Activated B cell treated with CpG ODN at 0.5 μM for 24 hours (primary cell): ENCODE results near the gene HRC. TPM values are rescaled to one million over a fixed set of nuclear protein-coding genes. Genes with fewer than 3 reads are reported as not detected.
"Not testable (repeated sequence)": the region's sequence is repeated elsewhere in the genome, so short reads cannot be mapped to it uniquely, and the experiment has no call there.

Experiments
- ATAC-seq: fragments of 200-7000 bp; cut with Tn5 transposase; one replicate; pipeline ENCODE4 v1.10.0; 2021; ENCODE audit warnings: low read depth, mild to moderate bottlenecking, moderate library complexity
- CTCF ChIA-PET: fragments of 350-600 bp; sonication (Branson Sonifier 250); formaldehyde crosslinking; loops from one replicate; lab custom pipeline; 2021; ENCODE audit warnings: antibody characterized with exemption; lab: Charles Lee
- POLR2A ChIA-PET: fragments of 350-600 bp; sonication (Branson Sonifier 250); formaldehyde crosslinking; loops from one replicate; lab custom pipeline; 2021; ENCODE audit warnings: antibody characterized with exemption; lab: Charles Lee
- DNase-seq: peaks from one replicate; pipeline ENCODE4 v3.0.0; 2022
- H3K27ac Mint-ChIP-seq: one replicate; pipeline ENCODE4 v1.8.0; 2020; ENCODE audit warnings: mixed read lengths
- H3K27me3 Mint-ChIP-seq: one replicate; pipeline ENCODE4 v1.8.0; 2021; ENCODE audit warnings: mixed read lengths
- H3K36me3 Mint-ChIP-seq: one replicate; pipeline ENCODE4 v1.8.0; 2021; ENCODE audit warnings: low read depth, mixed read lengths
- H3K4me1 Mint-ChIP-seq: one replicate; pipeline ENCODE4 v1.8.0; 2021; ENCODE audit warnings: mixed read lengths
- H3K4me3 Mint-ChIP-seq: one replicate; pipeline ENCODE4 v1.8.0; 2020; ENCODE audit warnings: mild to moderate bottlenecking, mixed read lengths
- H3K9me3 Mint-ChIP-seq: one replicate; pipeline ENCODE4 v1.8.0; 2020; ENCODE audit warnings: mixed read lengths
- CTCF ChIP-seq: fragments of 200-600 bp; IDR thresholded peaks from one replicate; pipeline ENCODE4 v1.8.0; 2022; ENCODE audit warnings: antibody characterized with exemption, mild to moderate bottlenecking
- intact Hi-C: fragments of 100-400 bp; cut with micrococcal nuclease; formaldehyde crosslinking; loops from one replicate; pipeline ENCODE4 v1.15.1; 2024
- total RNA-seq: library from RNA; stranded (reverse); gene quantifications from 2 replicates; pipeline ENCODE4 v1.2.3, GENCODE V29; 2022

Gene HRC
- total RNA-seq, 1 donor from 2014 or later = not detected

DNA sequence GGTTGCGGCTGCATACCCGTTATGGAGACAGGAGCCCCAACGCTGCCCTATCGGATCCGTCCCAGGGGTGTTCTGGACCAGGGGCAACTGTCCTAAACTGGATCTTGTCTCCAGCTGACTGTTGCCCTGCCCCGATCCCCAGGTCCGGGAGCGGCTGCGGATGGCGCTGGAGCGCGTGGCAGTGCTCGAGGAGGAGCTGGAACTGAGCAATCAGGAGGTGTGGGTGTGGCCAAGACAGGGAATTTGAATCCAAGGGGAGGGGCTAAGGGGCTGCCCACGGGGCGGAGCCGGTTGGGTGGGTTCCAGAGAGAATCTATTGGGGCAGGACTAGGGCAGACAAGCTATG, 26.0 kb downstream of the HRC start:
- H3K27me3 Mint-ChIP-seq = peaks cover 12% of the 10 kb centered on the region
- ChIA-PET POLR2A (interaction anchor here (0.6 to 1.7 kb wide), 2 partner anchors 21 to 461 kb away, joined by 5 to 6 read pairs; no protein-coding TSS in a partner anchor), CTCF (interaction anchor here (1.4 to 1.8 kb wide), 2 partner anchors 15 to 31 kb away, joined by 5 to 7 read pairs; partner anchors contain the start of gene LIN7B)
- no peaks in the 10 kb centered on the region for H3K9me3 Mint-ChIP-seq
- H3K4me1 Mint-ChIP-seq = peaks cover 21% of the 10 kb centered on the region
- TF ChIP-seq CTCF = no peak
- intact Hi-C loops = loop anchor here (2.0 kb wide), 2 partner anchors 14 to 18 kb away; partner anchors contain the start of gene LIN7B
- ATAC-seq = no peak
- H3K36me3 Mint-ChIP-seq = no peaks in the 10 kb centered on the region
- DNase-seq = no peak
- H3K4me3 Mint-ChIP-seq = no peak overlapping the region
- no peak overlapping the region for H3K27ac Mint-ChIP-seq

DNA sequence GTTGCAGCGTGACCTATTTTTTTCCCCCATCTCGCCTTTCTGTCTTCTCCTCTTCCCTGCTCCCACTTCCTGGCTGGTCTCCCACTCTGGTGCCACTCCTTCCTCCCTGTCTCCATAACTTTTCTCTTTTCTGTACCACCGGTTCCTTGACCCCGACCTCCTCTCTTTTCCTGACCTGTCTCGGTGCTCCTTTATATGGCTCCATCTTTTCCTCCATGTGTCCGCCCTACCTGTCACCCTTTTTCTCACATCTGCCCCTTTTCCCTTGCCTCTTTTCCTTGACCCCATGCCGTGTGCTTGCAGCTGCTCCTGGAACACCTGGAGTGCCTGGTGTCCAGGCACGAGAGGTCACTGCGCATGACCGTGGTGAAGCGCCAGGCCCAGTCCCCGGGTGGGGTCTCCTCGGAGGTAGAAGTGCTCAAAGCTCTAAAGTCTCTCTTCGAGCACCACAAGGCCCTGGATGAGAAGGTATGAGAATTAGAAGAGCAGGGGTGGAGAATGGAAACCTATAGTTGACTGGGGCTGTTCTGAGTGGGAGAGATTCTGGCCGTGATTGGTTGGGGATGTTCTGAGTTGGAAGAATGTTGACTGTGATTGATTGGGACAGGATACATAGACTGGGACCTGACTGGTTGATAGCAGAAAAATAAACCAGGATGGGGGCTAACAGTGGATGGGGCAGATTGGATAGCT, 26.5 kb downstream of the HRC start:
- CTCF ChIA-PET = interaction anchor here (1.0 to 1.8 kb wide), 5 partner anchors 14 to 135 kb away, joined by 4 to 7 read pairs (median 5); partner anchors contain the start of genes LIN7B and RUVBL2
- DNase-seq (no peak), ATAC-seq (no peak)
- POLR2A ChIA-PET = interaction anchor here (1.2 to 1.7 kb wide), 4 partner anchors 9 to 135 kb away, joined by 4 to 10 read pairs (median 5); partner anchors contain the start of genes LIN7B, PPFIA3 and RUVBL2
- peak overlapping the region; percentile 86 for H3K4me3 Mint-ChIP-seq
- no peaks in the 10 kb centered on the region for H3K9me3 Mint-ChIP-seq
- intact Hi-C loops = loop anchor here (1.0 to 2.0 kb wide), 3 partner anchors 9 to 18 kb away; partner anchors contain the start of genes C19orf73, LIN7B and PPFIA3
- H3K36me3 Mint-ChIP-seq = no peaks in the 10 kb centered on the region
- peaks cover 18% of the 10 kb centered on the region for H3K4me1 Mint-ChIP-seq
- H3K27me3 Mint-ChIP-seq = peaks cover 10% of the 10 kb centered on the region
- no peak for TF ChIP-seq CTCF
- H3K27ac Mint-ChIP-seq = no peak overlapping the region

GRCh38 chr19:49127674-49128544, 27.3 kb downstream of the HRC start:
- Mint-ChIP-seq H3K9me3 (no peaks in the 10 kb centered on the region), H3K27me3 (peaks cover 4% of the 10 kb centered on the region), H3K27ac (peak overlapping the region; percentile 71), H3K4me3 (peak overlapping the region; percentile 86), H3K4me1 (peaks cover 12% of the 10 kb centered on the region), H3K36me3 (no peaks in the 10 kb centered on the region)
- peak; percentile 96 for ATAC-seq
- DNase-seq = peak; percentile 90
- ChIA-PET CTCF (interaction anchor here (0.9 to 1.2 kb wide), 4 partner anchors 14 to 134 kb away, joined by 4 to 7 read pairs (median 4); partner anchors contain the start of genes LIN7B and RUVBL2), POLR2A (interaction anchor here (0.6 to 1.7 kb wide), 9 partner anchors 8 to 548 kb away, joined by 3 to 10 read pairs (median 4); partner anchors contain the start of genes LIN7B, PPFIA3 and RUVBL2)
- TF ChIP-seq CTCF = no peak
- intact Hi-C loops = loop anchor here (1.0 to 2.0 kb wide), 3 partner anchors 9 to 19 kb away; partner anchors contain the start of genes C19orf73, LIN7B and PPFIA3

DNA sequence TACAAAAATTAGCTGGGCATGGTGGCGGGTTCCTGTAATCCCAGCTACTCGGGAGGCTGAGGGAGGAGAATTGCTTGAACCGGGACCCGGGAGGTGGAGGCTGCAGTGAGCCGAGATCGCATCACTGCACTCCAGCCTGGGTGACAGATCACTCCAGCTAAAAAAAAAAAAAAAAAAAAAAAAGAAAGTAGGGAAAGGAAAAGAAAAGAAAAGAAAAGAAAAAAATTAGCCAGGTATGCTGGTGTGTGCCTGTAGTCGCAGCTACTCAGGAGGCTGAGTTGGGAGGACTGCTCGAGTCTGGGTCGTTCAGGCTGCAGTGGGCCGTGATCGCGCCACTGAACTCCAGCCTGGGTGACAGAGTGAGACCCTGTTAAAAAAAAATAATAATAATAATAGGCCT, 28.0 kb downstream of the HRC start:
- peaks cover 12% of the 10 kb centered on the region for H3K4me1 Mint-ChIP-seq
- H3K36me3 Mint-ChIP-seq, H3K27ac Mint-ChIP-seq, ATAC-seq, H3K4me3 Mint-ChIP-seq, DNase-seq, H3K9me3 Mint-ChIP-seq, H3K27me3 Mint-ChIP-seq, intact Hi-C loops: not testable (repeated sequence)
- POLR2A ChIA-PET = interaction anchor here (0.6 to 1.7 kb wide), 9 partner anchors 13 to 734 kb away, joined by 3 to 10 read pairs (median 4); partner anchors contain the start of genes GRIN2D, LIN7B and RUVBL2
- CTCF ChIA-PET = interaction anchor here (0.9 to 1.2 kb wide), 3 partner anchors 29 to 134 kb away, joined by 4 to 7 read pairs (median 4); partner anchors contain the start of gene RUVBL2

DNA sequence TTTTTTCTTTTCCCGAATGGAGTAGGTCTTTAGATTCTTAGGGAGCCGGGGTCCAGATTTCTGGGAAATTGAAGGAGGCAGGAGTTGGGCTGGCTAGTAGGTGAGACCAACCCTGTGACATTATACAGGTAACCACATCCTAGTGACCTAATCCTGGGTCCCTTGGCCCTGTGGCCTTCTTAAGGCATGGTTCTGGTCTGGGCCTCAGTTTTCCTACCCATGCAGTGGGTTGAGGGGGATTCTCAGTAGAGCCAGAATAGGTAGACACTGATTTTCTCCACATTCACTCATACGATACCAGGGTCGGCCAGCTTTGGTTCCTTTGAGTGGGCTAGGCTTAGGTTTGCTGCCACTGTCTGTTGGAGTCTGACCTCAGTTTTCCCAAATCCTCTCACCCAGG, 28.6 kb downstream of the HRC start:
- intact Hi-C loops = no loop called here
- H3K4me3 Mint-ChIP-seq = no peak overlapping the region

More for the DNA sequence above, 28.6 kb downstream of the HRC start:
- Mint-ChIP-seq H3K27me3 (no peaks in the 10 kb centered on the region), H3K36me3 (no peaks in the 10 kb centered on the region), H3K9me3 (no peaks in the 10 kb centered on the region), H3K27ac (no peak overlapping the region), H3K4me1 (peaks cover 12% of the 10 kb centered on the region)
- no peak for ATAC-seq
- DNase-seq = no peak
- POLR2A ChIA-PET = interaction anchor here (0.6 kb wide), 1 partner anchor 733 kb away, joined by 3 read pairs; the partner anchor contains the start of gene GRIN2D
- TF ChIP-seq CTCF = no peak
- CTCF ChIA-PET = no interaction called here
